ENCODE results near the gene ADAMTS15.

- TF ChIP-seq POLR2AphosphoS5 (IDR thresholded peaks at IDR 0.05) (no peak), POLR2A (IDR thresholded peaks at IDR 0.05) (no peak)
Observed at GRCh38 chr11:130415731-130416529, 32.5 kb upstream of the ADAMTS15 start.
